Measurements from ENCODE around the gene CCNI2.

DNA sequence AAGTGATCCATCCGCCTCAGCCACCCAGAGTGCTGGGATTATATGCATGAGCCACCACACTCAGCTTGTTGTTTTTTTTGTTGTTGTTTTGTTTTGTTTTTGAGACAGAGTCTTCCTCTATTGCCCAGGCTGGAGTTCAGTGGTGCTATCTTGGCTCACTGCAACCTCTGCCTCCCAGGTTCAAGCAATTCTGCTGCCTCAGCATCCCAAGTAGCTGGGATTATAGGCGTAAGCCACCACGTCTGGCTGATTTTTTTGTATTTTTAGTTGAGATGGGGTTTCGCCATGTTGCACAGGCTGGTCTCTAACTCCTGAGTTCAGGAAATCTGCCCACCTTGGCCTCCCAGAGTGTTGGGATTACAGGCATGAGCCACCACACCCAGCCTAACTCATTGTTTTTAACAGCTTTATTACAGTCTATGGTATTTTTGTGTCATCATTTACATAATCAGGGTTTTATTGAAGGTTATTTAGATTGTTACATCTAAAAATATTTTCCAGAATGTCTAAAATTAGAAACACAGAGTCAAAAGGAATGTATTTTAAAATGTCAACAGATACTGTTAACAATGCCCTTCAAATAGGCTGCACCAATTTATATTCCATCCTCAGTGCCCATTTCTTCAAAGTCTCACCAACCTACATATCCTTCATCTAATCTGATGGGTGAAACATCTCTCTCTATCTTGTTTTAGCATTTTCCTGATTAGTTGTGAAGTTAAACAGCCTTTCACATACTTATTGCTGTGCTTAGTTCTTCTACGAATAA is 28.5 kb upstream of the CCNI2 start:
- TF ChIP-seq POLR2A (IDR thresholded peaks at IDR 0.05): no peak
- TF ChIP-seq, protein P1, sequence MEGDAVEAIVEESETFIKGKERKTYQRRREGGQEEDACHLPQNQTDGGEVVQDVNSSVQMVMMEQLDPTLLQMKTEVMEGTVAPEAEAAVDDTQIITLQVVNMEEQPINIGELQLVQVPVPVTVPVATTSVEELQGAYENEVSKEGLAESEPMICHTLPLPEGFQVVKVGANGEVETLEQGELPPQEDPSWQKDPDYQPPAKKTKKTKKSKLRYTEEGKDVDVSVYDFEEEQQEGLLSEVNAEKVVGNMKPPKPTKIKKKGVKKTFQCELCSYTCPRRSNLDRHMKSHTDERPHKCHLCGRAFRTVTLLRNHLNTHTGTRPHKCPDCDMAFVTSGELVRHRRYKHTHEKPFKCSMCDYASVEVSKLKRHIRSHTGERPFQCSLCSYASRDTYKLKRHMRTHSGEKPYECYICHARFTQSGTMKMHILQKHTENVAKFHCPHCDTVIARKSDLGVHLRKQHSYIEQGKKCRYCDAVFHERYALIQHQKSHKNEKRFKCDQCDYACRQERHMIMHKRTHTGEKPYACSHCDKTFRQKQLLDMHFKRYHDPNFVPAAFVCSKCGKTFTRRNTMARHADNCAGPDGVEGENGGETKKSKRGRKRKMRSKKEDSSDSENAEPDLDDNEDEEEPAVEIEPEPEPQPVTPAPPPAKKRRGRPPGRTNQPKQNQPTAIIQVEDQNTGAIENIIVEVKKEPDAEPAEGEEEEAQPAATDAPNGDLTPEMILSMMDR (IDR thresholded peaks at IDR 0.05): no peak

All from esophagus squamous epithelium (tissue), 4 donors.